ENCODE data around the gene FAM120A. TPM values are rescaled to one million over a fixed set of nuclear protein-coding genes. Genes with fewer than 3 reads are reported as not detected.

Gene FAM120A
- total and polyA plus RNA-seq, 9 of the 15 experiments (the other 6 are each of a cell fraction or from before 2014, with no cell fraction given), result 8.7 to 71.0 (median 42.2) TPM

GRCh38 chr9:93488244-93488643 lies 36.8 kb downstream of the FAM120A start (continued):
- TF ChIP-seq SMARCC2 (IDR thresholded peaks at IDR 0.05; ENCODE audit: low read depth) (no peak), ZNF395 (CRISPR knock-in tag; IDR thresholded peaks at IDR 0.05) (no peak), SAP30 (IDR thresholded peaks at IDR 0.05; ENCODE audit: borderline replicate concordance, insufficient read depth, low read depth, low read length, poor library complexity, severe bottlenecking) (no peak), GATAD2B (IDR thresholded peaks at IDR 0.05; ENCODE audit: borderline replicate concordance) (no peak)

GRCh38 chr9:93491593-93492232 lies 40.2 kb downstream of the FAM120A start:
- H3K27me3 ChIP-seq (ENCODE audit: control insufficient read depth in 2 of 2, insufficient read depth in 2 of 2, low read length in 2 of 2), result no peaks in the 10 kb centered on the region
- 98% methylated on average over 3 of the region's 3 CpGs for WGBS (ENCODE audit: insufficient coverage, low coverage, missing lambda C conversion rate)
- H3K4me1 ChIP-seq (replicated peaks in 1 of 2; ENCODE audit: control insufficient read depth in 2 of 2, insufficient read depth in 2 of 2, low read length in 2 of 2), result no peaks in the 10 kb centered on the region
- H3K9ac ChIP-seq (ENCODE audit: insufficient read depth in 1 of 2, low read depth in 2 of 2, low read length in 2 of 2), result no peak overlapping the region
- H3K36me3 ChIP-seq (ENCODE audit: control insufficient read depth, insufficient read depth, low read length), result peaks cover 91% of the 10 kb centered on the region
- no peak overlapping the region for H3K4me3 ChIP-seq
- H3K9me3 ChIP-seq (replicated peaks; ENCODE audit: control insufficient read depth, insufficient read depth, low read depth, low read length), result no peaks in the 10 kb centered on the region
- no peak overlapping the region for H3K4me2 ChIP-seq (ENCODE audit: insufficient read depth, low read length)
- peaks cover 57% of the 10 kb centered on the region for H3K79me2 ChIP-seq (ENCODE audit: control insufficient read depth, insufficient read depth, low read length)
- intact Hi-C loops (cut with micrococcal nuclease), result no loop called here
- peaks cover 8% of the 10 kb centered on the region for H3K9me1 ChIP-seq (ENCODE audit: control insufficient read depth, insufficient read depth, low read length)
- no peak for ATAC-seq
- H4K20me1 ChIP-seq (replicated peaks; ENCODE audit: control insufficient read depth, insufficient read depth, low read length), result peaks cover 7% of the 10 kb centered on the region; the same call in 1 of the 2 replicates
- in situ Hi-C loops (cut with MboI), result no loop called here
- DNase-seq (ENCODE audit: extremely low read depth in 1 of 4, low spot score in 3 of 4), result no peak
- ChIA-PET POLR2A (interaction anchor here (0.6 kb wide), 1 partner anchor 23 kb away, joined by 3 read pairs; no protein-coding TSS in a partner anchor), CTCF (ENCODE audit: low intra/inter-chr PET ratio) (no interaction called here)
- no peak for FAIRE-seq
- H2AFZ ChIP-seq (ENCODE audit: low read depth, low read length), result no peak overlapping the region
- no peak overlapping the region for H3K27ac ChIP-seq (ENCODE audit: extremely low read depth, low read depth, low read length)
- no TSS peak for BruUV-seq (replicated peaks)
- TF ChIP-seq GTF2B (IDR thresholded peaks at IDR 0.05; ENCODE audit: extremely low read depth, insufficient read length) (no peak), SPI1 (IDR thresholded peaks at IDR 0.05; ENCODE audit: borderline replicate concordance, low read depth, low read length) (no peak), CEBPB (tag; IDR thresholded peaks at IDR 0.05) (peak; percentile 80), LARP7 (IDR thresholded peaks at IDR 0.05) (no peak), RBM25 (IDR thresholded peaks at IDR 0.05; ENCODE audit: low read depth, low read length, severe bottlenecking) (no peak), ZBTB33 (CRISPR knock-in tag; IDR thresholded peaks at IDR 0.05) (no peak), CEBPG (CRISPR knock-in tag; IDR thresholded peaks at IDR 0.05) (no peak), CEBPG (tag; conservative IDR thresholded peaks at IDR 0.05 in 1 of 2, IDR thresholded peaks at IDR 0.05 in 1 of 2) (peak in 1 of 2 experiments; percentile 73; a peak in 2 of 4 replicates), EP300 (IDR thresholded peaks at IDR 0.05; ENCODE audit: low read length) (no peak)
